GM12874 (cell line): ENCODE data around the gene SLC25A12.

Source experiments
- TF ChIP-seq, protein P1 (sequence below): IDR thresholded peaks from 2 replicates; pipeline ENCODE4 v1.5.1; 2011; ENCODE audit warnings: low read depth, mild to moderate bottlenecking, control low read depth, low read length, moderate library complexity; ENCODE audit not compliant: insufficient read depth

The SLC25A12 gene, protein sequence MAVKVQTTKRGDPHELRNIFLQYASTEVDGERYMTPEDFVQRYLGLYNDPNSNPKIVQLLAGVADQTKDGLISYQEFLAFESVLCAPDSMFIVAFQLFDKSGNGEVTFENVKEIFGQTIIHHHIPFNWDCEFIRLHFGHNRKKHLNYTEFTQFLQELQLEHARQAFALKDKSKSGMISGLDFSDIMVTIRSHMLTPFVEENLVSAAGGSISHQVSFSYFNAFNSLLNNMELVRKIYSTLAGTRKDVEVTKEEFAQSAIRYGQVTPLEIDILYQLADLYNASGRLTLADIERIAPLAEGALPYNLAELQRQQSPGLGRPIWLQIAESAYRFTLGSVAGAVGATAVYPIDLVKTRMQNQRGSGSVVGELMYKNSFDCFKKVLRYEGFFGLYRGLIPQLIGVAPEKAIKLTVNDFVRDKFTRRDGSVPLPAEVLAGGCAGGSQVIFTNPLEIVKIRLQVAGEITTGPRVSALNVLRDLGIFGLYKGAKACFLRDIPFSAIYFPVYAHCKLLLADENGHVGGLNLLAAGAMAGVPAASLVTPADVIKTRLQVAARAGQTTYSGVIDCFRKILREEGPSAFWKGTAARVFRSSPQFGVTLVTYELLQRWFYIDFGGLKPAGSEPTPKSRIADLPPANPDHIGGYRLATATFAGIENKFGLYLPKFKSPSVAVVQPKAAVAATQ

DNA sequence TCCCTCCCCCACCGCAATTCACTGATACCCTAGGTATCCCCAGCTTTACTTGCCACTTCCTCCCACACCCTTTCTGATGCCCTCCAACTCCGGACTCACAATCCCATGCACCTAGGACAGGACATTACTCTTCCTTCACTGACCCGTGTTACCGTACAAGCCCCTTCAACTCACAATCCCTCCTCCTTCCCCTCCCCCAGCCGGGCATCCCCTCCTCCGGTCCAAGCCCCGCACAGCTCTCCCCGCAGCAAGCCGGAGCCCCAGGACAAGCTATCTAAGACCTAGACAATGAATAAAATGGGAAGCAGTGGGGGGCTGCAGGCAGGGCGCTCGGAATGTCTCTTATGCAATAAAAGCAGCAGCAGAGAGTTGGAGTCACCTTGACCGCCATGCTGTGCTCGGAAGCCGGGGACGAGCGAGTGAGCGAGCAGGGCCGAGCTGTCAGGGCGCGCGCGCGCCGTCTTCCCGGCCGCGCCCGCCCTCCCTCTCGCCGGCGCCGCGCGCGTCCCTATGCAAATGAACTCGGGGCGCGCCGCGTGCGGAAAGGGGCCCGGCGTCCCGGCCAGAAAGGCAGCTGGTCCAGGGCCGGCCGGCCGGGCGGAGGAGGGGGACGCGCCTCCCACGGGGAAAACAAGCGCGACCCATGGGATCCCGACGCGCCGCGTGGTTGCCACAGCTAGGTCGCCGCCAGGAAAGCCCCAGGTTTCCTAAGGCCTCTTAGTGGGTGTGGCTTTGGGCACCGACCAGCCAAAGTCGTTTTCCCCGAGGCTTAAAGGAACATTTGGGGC lies at the start of gene SLC25A12:
SLC25A12 (minus strand) TSS at position 421 of the 788 bp plus-strand sequence; CDS start at position 391, 30 bp downstream.
- TF ChIP-seq, protein P1, sequence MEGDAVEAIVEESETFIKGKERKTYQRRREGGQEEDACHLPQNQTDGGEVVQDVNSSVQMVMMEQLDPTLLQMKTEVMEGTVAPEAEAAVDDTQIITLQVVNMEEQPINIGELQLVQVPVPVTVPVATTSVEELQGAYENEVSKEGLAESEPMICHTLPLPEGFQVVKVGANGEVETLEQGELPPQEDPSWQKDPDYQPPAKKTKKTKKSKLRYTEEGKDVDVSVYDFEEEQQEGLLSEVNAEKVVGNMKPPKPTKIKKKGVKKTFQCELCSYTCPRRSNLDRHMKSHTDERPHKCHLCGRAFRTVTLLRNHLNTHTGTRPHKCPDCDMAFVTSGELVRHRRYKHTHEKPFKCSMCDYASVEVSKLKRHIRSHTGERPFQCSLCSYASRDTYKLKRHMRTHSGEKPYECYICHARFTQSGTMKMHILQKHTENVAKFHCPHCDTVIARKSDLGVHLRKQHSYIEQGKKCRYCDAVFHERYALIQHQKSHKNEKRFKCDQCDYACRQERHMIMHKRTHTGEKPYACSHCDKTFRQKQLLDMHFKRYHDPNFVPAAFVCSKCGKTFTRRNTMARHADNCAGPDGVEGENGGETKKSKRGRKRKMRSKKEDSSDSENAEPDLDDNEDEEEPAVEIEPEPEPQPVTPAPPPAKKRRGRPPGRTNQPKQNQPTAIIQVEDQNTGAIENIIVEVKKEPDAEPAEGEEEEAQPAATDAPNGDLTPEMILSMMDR, result no peak

DNA sequence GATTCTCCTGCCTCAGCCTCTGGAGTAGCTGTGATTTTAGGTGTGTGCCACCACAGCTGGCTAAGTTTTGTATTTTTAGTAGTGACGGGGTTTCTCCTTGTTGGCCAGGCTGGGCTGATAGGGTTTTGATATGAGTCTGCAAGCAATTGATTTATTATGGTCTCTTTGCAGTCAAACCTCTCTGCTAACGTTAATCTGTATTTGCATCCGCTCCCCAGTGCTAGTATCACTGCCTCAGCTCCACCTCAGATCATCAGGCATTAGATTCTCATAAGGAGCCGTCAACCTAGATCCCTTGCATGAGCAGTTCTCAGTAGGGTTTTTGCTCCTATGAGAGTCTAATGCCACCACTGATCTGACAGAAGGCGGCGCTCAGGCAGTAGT lies 47.3 kb upstream of the SLC25A12 start:
- TF ChIP-seq, protein P1, result no peak

DNA sequence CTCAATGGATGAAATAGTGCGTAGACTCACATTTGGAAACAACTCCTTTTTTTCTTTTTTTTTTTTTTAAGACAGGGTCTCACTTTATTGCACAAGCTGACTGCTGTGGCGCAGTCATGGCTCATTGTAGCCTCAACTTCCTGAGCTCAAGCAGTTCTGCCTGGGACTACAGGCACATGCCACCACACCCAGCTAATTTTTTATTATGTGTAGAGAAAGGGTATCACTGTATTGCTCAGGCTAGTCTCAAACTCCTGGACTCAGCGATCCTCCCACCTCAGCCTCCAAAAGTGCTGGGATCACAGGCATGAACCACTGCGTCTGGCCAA lies 45.7 kb upstream of the SLC25A12 start:
- TF ChIP-seq, protein P1, result no peak

DNA sequence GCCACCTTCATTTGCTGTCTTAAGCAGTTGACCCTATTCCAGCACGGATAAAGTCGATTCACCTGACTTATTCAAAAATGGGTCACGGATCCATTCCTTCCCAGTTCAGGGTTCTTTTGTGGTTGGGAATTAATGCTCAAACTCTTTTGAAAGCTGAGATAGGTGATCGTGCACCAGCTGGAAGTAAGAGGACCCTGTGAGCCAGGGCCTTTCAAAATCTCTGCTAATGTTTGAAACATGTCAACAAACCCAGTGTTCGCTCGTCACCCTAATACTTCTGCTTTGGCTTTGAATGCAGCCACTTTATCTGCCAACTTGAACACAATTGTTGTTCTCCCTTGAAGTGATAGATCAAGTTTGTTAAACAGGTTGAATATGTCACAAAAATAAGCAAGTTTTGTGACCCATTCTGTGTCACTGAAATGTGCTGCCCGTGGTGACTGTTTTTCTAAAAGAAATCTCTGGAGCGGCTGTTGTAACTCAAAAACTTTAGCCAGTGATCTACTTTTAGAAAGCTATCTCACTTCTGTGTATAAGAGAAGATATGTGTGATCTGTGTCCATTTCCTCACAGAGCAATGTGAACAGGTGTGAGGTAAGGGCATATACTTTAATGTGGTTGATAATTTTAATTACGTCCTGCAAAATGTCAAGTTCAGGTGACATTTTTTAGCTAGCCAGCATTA lies 45.2 kb upstream of the SLC25A12 start:
- TF ChIP-seq, protein P1, result no peak

DNA sequence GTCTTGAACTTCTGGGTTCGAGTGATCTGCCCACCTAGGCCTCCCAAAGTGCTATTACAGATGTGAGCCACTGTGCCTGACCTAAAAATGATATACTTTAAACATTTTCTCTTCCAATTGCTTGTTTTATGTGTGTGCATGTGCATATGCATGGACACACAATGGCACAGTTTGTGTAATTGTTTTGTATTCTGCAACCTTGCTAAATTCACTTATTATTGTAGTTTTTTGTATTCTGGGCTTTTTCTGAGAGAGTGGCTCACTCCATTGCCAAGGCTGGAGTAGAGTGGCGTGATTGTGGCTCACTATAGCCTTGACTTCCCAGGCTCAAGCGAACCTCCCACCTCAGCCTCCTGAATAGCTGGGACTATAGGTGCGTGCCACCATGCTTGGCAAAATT lies 36.3 kb upstream of the SLC25A12 start:
- TF ChIP-seq, protein P1, result no peak

DNA sequence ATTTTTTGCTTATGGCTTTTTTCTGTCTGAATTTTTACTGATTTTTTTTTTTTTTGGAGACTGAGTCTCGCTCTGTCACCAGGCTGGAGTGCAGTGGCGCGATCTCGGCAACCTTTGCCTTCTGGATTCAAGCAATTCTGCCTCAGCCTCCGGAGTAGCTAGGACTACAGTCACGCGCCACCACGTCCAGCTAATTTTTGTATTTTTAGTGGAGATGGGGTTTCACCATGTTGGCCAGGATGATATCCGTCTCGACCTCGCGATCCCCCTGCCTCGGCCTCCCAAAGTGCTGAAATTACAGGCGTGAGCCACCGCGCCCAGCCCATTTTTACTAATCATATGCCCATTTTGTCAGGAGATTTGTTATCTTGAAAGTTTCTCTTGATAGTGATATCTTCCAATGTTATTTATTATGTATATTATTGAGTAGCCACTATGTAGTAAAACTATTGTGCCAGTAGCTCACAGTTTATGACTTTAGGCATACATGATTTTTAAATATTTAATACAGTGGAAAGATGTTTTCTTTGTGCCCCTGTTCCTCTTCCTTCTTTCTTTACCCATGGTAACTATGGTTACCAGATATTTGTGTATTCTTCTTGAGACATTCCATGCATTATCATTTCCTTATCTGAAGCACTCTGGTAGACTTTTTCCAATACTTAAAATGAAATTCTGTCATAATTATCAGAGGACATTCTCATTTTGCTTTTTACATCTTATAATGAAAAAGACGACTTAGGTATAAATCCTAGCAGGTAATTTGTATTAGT lies 30.3 kb upstream of the SLC25A12 start:
- TF ChIP-seq, protein P1, result no peak
